Activated B cell treated with CpG ODN at 0.5 μM for 24 hours (primary cell): ENCODE data around the gene EID2B. TPM values are rescaled to one million over a fixed set of nuclear protein-coding genes. Genes with fewer than 3 reads are reported as not detected.

Source experiments
- ATAC-seq: fragments of 200-7000 bp; cut with Tn5 transposase; one replicate; pipeline ENCODE4 v1.10.0; 2021; ENCODE audit warnings: low read depth, mild to moderate bottlenecking, moderate library complexity
- CTCF ChIA-PET: fragments of 350-600 bp; sonication (Branson Sonifier 250); formaldehyde crosslinking; loops from one replicate; lab custom pipeline; 2021; ENCODE audit warnings: antibody characterized with exemption; lab: Charles Lee
- POLR2A ChIA-PET: fragments of 350-600 bp; sonication (Branson Sonifier 250); formaldehyde crosslinking; loops from one replicate; lab custom pipeline; 2021; ENCODE audit warnings: antibody characterized with exemption; lab: Charles Lee
- DNase-seq: peaks from one replicate; pipeline ENCODE4 v3.0.0; 2022
- H3K27ac Mint-ChIP-seq: one replicate; pipeline ENCODE4 v1.8.0; 2020; ENCODE audit warnings: mixed read lengths
- H3K27me3 Mint-ChIP-seq: one replicate; pipeline ENCODE4 v1.8.0; 2021; ENCODE audit warnings: mixed read lengths
- H3K36me3 Mint-ChIP-seq: one replicate; pipeline ENCODE4 v1.8.0; 2021; ENCODE audit warnings: low read depth, mixed read lengths
- H3K4me1 Mint-ChIP-seq: one replicate; pipeline ENCODE4 v1.8.0; 2021; ENCODE audit warnings: mixed read lengths
- H3K4me3 Mint-ChIP-seq: one replicate; pipeline ENCODE4 v1.8.0; 2020; ENCODE audit warnings: mild to moderate bottlenecking, mixed read lengths
- H3K9me3 Mint-ChIP-seq: one replicate; pipeline ENCODE4 v1.8.0; 2020; ENCODE audit warnings: mixed read lengths
- CTCF ChIP-seq: fragments of 200-600 bp; IDR thresholded peaks from one replicate; pipeline ENCODE4 v1.8.0; 2022; ENCODE audit warnings: antibody characterized with exemption, mild to moderate bottlenecking
- intact Hi-C: fragments of 100-400 bp; cut with micrococcal nuclease; formaldehyde crosslinking; loops from one replicate; pipeline ENCODE4 v1.15.1; 2024
- total RNA-seq: library from RNA; stranded (reverse); gene quantifications from 2 replicates; pipeline ENCODE4 v1.2.3, GENCODE V29; 2022

EID2B gene
- total RNA-seq = 3.3 and 4.0 TPM in 2 replicates

GRCh38 chr19:39532233-39533002 lies at the start of gene EID2B:
Gene EID2B, minus strand, starts transcription at chr19:39532852. Its CDS starts 50 bp downstream, at chr19:39532802.
- POLR2A ChIA-PET = interaction anchor here (0.5 to 2.1 kb wide), 9 partner anchors 13 to 675 kb away, joined by 3 to 17 read pairs (median 4); partner anchors contain the start of genes PLEKHG2, RPS16 and SUPT5H
- H3K9me3 Mint-ChIP-seq = no peaks in the 10 kb centered on the region
- peak; percentile 88 for DNase-seq
- CTCF ChIA-PET = interaction anchor here (0.8 to 3.8 kb wide), 8 partner anchors 58 to 410 kb away, joined by 3 to 20 read pairs (median 5); partner anchors contain the start of gene RPS16
- peaks cover 18% of the 10 kb centered on the region for H3K4me1 Mint-ChIP-seq
- intact Hi-C loops = loop anchor here (1.0 to 5.0 kb wide), 10 partner anchors 8 to 422 kb away; partner anchors contain the start of genes EID2, PLEKHG2 and SAMD4B
- peak within 1 kb of the TSS; percentile 86 for H3K27ac Mint-ChIP-seq
- H3K36me3 Mint-ChIP-seq = peaks cover 10% of the 10 kb centered on the region
- peak within 1 kb of the TSS; percentile 95 for H3K4me3 Mint-ChIP-seq
- ATAC-seq = peak; percentile 99
- peak; percentile 96 for TF ChIP-seq CTCF
- H3K27me3 Mint-ChIP-seq = no peaks in the 10 kb centered on the region

GRCh38 chr19:39582442-39582841 lies 49.8 kb upstream of the EID2B start:
- intact Hi-C loops = no loop called here
- ChIA-PET CTCF (no interaction called here), POLR2A (no interaction called here)
- H3K27ac Mint-ChIP-seq = no peak overlapping the region
- peaks cover 30% of the 10 kb centered on the region for H3K27me3 Mint-ChIP-seq
- H3K36me3 Mint-ChIP-seq = no peaks in the 10 kb centered on the region
- no peak overlapping the region for H3K4me3 Mint-ChIP-seq
- H3K9me3 Mint-ChIP-seq = peaks cover 10% of the 10 kb centered on the region
- H3K4me1 Mint-ChIP-seq = no peaks in the 10 kb centered on the region
- TF ChIP-seq CTCF = no peak
- DNase-seq = no peak
- no peak for ATAC-seq

- Mint-ChIP-seq H3K9me3 (peaks cover 10% of the 10 kb centered on the region), H3K27me3 (peaks cover 30% of the 10 kb centered on the region), H3K4me3 (no peak overlapping the region), H3K27ac (no peak overlapping the region), H3K4me1 (no peaks in the 10 kb centered on the region), H3K36me3 (no peaks in the 10 kb centered on the region)
- DNase-seq = no peak
- ATAC-seq = no peak
- ChIA-PET CTCF (no interaction called here), POLR2A (no interaction called here)
- no peak for TF ChIP-seq CTCF
- intact Hi-C loops = no loop called here
These were observed 36.0 kb upstream of the EID2B start for GRCh38 chr19:39568604-39569003.

- ChIA-PET CTCF (no interaction called here), POLR2A (no interaction called here)
- no peak overlapping the region for H3K4me3 Mint-ChIP-seq
- intact Hi-C loops = no loop called here
- H3K36me3 Mint-ChIP-seq = no peaks in the 10 kb centered on the region
- peaks cover 10% of the 10 kb centered on the region for H3K27me3 Mint-ChIP-seq
- no peak for DNase-seq
- no peak overlapping the region for H3K27ac Mint-ChIP-seq
- no peaks in the 10 kb centered on the region for H3K4me1 Mint-ChIP-seq
- no peak for ATAC-seq
- H3K9me3 Mint-ChIP-seq = no peaks in the 10 kb centered on the region
- no peak for TF ChIP-seq CTCF
These were observed 33.4 kb upstream of the EID2B start for GRCh38 chr19:39566064-39566463.

- H3K4me1 Mint-ChIP-seq = peaks cover 7% of the 10 kb centered on the region
- no peak overlapping the region for H3K27ac Mint-ChIP-seq
- POLR2A ChIA-PET = no interaction called here
- TF ChIP-seq CTCF = no peak
- ATAC-seq = no peak
- H3K4me3 Mint-ChIP-seq = no peak overlapping the region
- H3K9me3 Mint-ChIP-seq = no peaks in the 10 kb centered on the region
- no peak for DNase-seq
- no peaks in the 10 kb centered on the region for H3K36me3 Mint-ChIP-seq
- CTCF ChIA-PET = no interaction called here
- intact Hi-C loops = no loop called here
- peaks cover under 1% of the 10 kb centered on the region for H3K27me3 Mint-ChIP-seq
These were observed 30.8 kb upstream of the EID2B start for GRCh38 chr19:39563408-39563807.
